ENCODE data around the gene MED7.

GRCh38 chr5:157187046-157187754, 44.5 kb upstream of the MED7 start:
- TF ChIP-seq, protein P1, sequence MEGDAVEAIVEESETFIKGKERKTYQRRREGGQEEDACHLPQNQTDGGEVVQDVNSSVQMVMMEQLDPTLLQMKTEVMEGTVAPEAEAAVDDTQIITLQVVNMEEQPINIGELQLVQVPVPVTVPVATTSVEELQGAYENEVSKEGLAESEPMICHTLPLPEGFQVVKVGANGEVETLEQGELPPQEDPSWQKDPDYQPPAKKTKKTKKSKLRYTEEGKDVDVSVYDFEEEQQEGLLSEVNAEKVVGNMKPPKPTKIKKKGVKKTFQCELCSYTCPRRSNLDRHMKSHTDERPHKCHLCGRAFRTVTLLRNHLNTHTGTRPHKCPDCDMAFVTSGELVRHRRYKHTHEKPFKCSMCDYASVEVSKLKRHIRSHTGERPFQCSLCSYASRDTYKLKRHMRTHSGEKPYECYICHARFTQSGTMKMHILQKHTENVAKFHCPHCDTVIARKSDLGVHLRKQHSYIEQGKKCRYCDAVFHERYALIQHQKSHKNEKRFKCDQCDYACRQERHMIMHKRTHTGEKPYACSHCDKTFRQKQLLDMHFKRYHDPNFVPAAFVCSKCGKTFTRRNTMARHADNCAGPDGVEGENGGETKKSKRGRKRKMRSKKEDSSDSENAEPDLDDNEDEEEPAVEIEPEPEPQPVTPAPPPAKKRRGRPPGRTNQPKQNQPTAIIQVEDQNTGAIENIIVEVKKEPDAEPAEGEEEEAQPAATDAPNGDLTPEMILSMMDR (IDR thresholded peaks at IDR 0.05 in 4 of 5, conservative IDR thresholded peaks at IDR 0.05 in 1 of 5) = no peak
- TF ChIP-seq POLR2A (IDR thresholded peaks at IDR 0.05) = no peak
